ENCODE results near the gene ZNF236.
"Not testable (repeated sequence)": the region's sequence is repeated elsewhere in the genome, so short reads cannot be mapped to it uniquely, and the experiment has no call there.

The ZNF236 gene

GRCh38 chr18:77012806-77013541 is 190.6 kb downstream of the ZNF236 start:
- no peak for DNase-seq

- no peak for DNase-seq
These were observed 191.6 kb downstream of the ZNF236 start for GRCh38 chr18:77013811-77014521.

- DNase-seq, result no peak
These were observed 192.2 kb downstream of the ZNF236 start for GRCh38 chr18:77014538-77014937.

GRCh38 chr18:77015169-77015568 is 192.8 kb downstream of the ZNF236 start:
- DNase-seq, result no peak

GRCh38 chr18:77015771-77016710 is 193.7 kb downstream of the ZNF236 start:
- no peak for DNase-seq

- DNase-seq, result no peak
These were observed 194.6 kb downstream of the ZNF236 start for GRCh38 chr18:77016936-77017335.

- no peak for DNase-seq
These were observed 195.0 kb downstream of the ZNF236 start for GRCh38 chr18:77017355-77017754.

- DNase-seq, result not testable (repeated sequence)
These were observed 196.3 kb downstream of the ZNF236 start for GRCh38 chr18:77018650-77019049.

- no peak for DNase-seq
These were observed 197.3 kb downstream of the ZNF236 start for GRCh38 chr18:77019641-77020040.
